ENCODE data around the gene NOM1. TPM values are rescaled to one million over a fixed set of nuclear protein-coding genes. Genes with fewer than 3 reads are reported as not detected.

The NOM1 gene
- total RNA-seq, 4 donors from 2014 or later = 15.1 to 20.7 (median 17.1) TPM

- Histone ChIP-seq H3K36me3 (peaks cover 0 to 100% of the 10 kb centered on the region in 2 donors), H3K4me3 (no peak overlapping the region), H3K27ac (no peak overlapping the region), H3K4me1 (no peaks in the 10 kb centered on the region), H3K27me3 (no peaks in the 10 kb centered on the region), H3K9me3 (no peaks in the 10 kb centered on the region)
- ATAC-seq = no peak
- WGBS, 2 donors (ENCODE audit: low coverage in 1 of 2) = 94 to 100% methylated on average over 3 to 6 of the region's 11 CpGs
- TF ChIP-seq POLR2A (IDR thresholded peaks at IDR 0.05) (no peak), CTCF (IDR thresholded peaks at IDR 0.05) (no peak), POLR2AphosphoS5 (IDR thresholded peaks at IDR 0.05) (no peak), EP300 (IDR thresholded peaks at IDR 0.05) (no peak)
Measured at GRCh38 chr7:156964971-156965370, 15.5 kb downstream of the NOM1 start.

- no peak for TF ChIP-seq EP300 (IDR thresholded peaks at IDR 0.05)
- Histone ChIP-seq H3K27ac (no peak overlapping the region), H3K4me3 (no peak overlapping the region), H3K4me1 (no peaks in the 10 kb centered on the region), H3K36me3 (peaks cover 0 to 100% of the 10 kb centered on the region in 2 donors), H3K27me3 (no peaks in the 10 kb centered on the region), H3K9me3 (no peaks in the 10 kb centered on the region)
- WGBS, 2 donors (ENCODE audit: low coverage in 1 of 2) = 93% methylated on average over 3 to 6 of the region's 8 CpGs
- no peak for ATAC-seq
Measured at GRCh38 chr7:156966387-156966786, 16.9 kb downstream of the NOM1 start.

DNA sequence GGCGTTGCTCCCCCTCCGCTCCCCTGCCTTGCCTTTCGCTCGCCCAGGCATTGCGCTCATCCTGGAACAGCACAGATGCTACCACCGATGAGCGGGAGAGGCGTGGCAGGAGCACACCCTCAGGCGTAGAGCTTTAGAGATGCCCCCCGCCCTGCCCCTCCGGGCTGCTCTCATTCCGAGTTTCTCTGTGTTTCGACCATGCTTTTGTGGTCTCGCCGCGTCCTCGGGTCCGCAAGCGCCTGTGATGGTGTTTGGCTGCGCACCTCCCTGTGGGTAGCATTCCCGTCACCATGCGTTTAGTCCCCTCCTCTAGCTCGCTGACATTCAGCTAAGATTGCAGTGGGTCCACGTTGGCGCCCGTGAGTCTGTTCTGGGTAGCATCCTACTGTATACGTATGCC, 18.7 kb downstream of the NOM1 start:
- no peak for ATAC-seq
- Histone ChIP-seq H3K4me3 (no peak overlapping the region), H3K9me3 (no peaks in the 10 kb centered on the region), H3K36me3 (peaks cover 0 to 100% of the 10 kb centered on the region in 2 donors), H3K27ac (no peak overlapping the region), H3K4me1 (no peaks in the 10 kb centered on the region), H3K27me3 (no peaks in the 10 kb centered on the region)
- 86 to 95% methylated on average over 13 to 20 of the region's 27 CpGs for WGBS, 2 donors (ENCODE audit: low coverage in 1 of 2)
- TF ChIP-seq CTCF (IDR thresholded peaks at IDR 0.05) (no peak), EP300 (IDR thresholded peaks at IDR 0.05) (no peak), POLR2AphosphoS5 (IDR thresholded peaks at IDR 0.05) (no peak), POLR2A (IDR thresholded peaks at IDR 0.05) (no peak)

DNA sequence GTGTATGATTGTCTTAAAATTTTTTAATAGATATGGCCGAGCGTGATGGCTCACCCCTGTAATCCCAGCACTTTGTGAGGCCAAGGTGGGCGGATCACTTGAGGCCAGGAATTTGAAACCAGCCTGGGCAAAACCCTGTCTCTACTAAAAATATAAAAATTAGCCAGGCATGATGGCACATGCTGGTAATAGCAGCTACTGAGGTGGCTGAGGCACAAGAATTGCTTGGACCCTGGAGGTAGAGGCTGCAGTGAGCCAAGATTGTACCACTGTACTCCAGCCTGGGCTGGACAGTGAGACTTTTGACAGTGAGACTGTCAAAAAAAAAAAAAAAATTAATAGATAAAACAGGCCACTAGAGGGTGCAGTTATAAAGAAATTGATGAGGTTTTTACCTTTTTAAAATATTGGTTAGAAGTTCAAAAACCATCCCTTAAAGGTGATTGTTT, 20.5 kb downstream of the NOM1 start:
- peak in 2 of 4 experiments; percentile 13 to 36 for TF ChIP-seq CTCF (IDR thresholded peaks at IDR 0.05)
- no peak for TF ChIP-seq EP300 (IDR thresholded peaks at IDR 0.05)
- Histone ChIP-seq H3K4me3 (no peak overlapping the region), H3K4me1 (no peaks in the 10 kb centered on the region), H3K9me3 (no peaks in the 10 kb centered on the region), H3K36me3 (peaks cover 0 to 93% of the 10 kb centered on the region in 2 donors), H3K27me3 (no peaks in the 10 kb centered on the region), H3K27ac (no peak overlapping the region)
- 45 to 53% methylated on average over 3 of the region's 3 CpGs for WGBS, 2 donors (ENCODE audit: low coverage in 1 of 2)
- no peak for ATAC-seq

DNA sequence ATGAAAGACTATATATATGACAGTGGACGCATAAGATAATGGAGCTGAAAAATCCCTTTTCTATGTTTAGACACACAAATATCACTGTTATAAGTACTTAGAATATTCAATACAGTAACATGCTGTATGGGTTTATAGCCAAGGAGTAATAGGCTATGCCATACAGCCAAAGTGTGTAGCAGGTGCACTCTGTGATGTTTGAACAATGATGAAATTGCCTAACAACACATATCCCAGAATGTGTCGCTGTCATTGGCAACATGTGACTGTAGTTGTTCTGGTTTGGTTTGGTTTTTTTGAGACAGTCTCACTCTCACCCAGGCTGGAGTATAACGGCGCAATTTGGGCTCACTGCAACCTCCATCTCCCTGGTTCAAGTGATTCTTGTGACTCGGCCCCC, 26.1 kb downstream of the NOM1 start:
- Histone ChIP-seq H3K27ac (no peak overlapping the region), H3K36me3 (peaks cover 0 to 70% of the 10 kb centered on the region in 2 donors), H3K27me3 (no peaks in the 10 kb centered on the region), H3K4me1 (no peaks in the 10 kb centered on the region), H3K9me3 (peaks cover 0 to 15% (median 0%) of the 10 kb centered on the region in 3 donors), H3K4me3 (no peak overlapping the region)
- 89 to 100% methylated on average over 2 to 4 of the region's 5 CpGs for WGBS, 2 donors (ENCODE audit: low coverage in 1 of 2)
- ATAC-seq = no peak
- TF ChIP-seq POLR2AphosphoS5 (IDR thresholded peaks at IDR 0.05) (no peak), EP300 (IDR thresholded peaks at IDR 0.05) (no peak), POLR2A (IDR thresholded peaks at IDR 0.05) (no peak), CTCF (IDR thresholded peaks at IDR 0.05) (no peak)
